D341Med (cell line): ENCODE results near the gene CDK5R2.

Experiments
- DNase-seq: peaks from one replicate; pipeline ENCODE4 v3.0.0; 2012; ENCODE audit warnings: low spot score

The CDK5R2 gene

DNA sequence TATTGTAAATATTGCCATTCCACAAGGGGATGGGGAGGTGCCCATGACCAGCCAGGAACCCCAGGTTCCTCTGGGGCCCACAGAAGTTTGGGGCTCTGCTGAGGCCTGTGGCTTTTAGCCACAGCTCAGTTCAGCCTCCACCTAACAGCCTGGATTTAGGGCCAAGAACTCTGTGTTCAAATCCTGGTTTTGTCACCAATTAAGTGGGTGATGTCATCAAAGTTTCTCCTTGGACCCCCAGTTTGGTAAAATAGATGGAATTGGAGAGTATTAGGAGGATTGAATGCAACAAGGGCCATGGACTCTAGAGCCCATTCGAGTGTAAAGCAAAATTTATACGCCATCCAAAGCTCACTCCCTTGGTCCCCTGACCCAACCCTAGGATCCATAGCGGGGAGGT is 28.7 kb downstream of the CDK5R2 start:
- DNase-seq, result no peak

DNA sequence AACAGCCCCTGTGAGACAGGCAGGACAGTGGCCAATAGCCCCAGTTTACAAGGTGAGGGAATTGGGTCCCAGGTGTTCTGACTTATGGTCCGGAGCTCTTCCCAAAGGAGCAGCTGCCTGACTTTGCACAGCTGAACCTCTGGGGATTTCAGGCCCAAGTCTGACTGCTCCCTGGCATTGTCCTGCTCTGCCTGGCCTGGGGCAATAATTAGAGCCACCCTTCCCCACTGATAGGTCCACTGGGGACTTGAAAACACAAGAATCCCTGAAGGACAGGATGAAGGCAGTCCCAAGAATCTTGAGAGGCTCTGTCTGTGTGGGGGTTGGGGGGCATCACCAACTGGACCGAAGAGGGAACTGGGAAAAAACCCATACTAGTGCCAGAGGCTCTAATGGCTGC is 29.2 kb downstream of the CDK5R2 start:
- DNase-seq, result no peak

- DNase-seq, result no peak
These were observed 30.6 kb downstream of the CDK5R2 start for GRCh38 chr2:218990052-218990451.

DNA sequence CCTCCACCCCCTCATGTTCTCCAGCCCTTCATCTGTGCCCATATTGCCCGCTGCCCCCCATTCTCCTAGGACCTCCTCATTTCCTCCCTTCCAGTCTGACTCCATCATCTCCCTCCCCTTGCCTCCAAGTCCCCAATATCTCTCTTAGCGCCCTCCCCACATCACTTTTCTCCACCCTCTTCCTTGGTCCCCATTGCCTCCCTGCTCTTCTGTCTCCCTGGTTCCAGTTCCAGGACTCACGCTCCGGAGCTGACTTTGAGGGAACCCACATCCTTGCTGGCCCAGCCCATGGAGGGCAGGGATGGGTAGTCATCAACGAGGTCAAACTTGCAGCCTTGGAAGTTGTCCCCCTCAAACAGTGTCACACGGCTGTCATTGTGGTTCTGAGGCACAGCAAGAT is 31.1 kb downstream of the CDK5R2 start:
- no peak for DNase-seq

- DNase-seq, result no peak
These were observed 32.3 kb downstream of the CDK5R2 start for GRCh38 chr2:218991674-218992168.

DNA sequence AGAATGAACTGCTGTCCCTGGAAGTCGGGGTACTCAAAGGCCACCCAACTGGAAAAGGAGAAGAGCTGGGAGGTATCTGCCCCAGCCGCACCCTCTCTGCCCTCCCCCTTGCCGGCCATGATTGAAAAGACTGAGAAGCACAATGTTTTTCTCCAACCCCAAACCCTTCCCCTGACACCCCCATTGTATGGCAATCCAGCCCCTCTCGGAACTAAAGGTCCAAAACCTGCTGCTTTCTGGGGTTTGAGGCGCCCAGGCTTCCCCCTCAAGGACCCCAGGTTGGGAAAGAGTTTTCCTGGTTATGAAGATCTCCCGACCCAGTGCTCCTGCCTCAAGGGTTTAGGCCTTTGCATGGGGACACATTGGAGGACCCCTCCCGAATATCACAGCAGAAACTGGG is 32.7 kb downstream of the CDK5R2 start:
- DNase-seq, result no peak

- DNase-seq, result no peak
These were observed 33.4 kb downstream of the CDK5R2 start for GRCh38 chr2:218992703-218993344.

DNA sequence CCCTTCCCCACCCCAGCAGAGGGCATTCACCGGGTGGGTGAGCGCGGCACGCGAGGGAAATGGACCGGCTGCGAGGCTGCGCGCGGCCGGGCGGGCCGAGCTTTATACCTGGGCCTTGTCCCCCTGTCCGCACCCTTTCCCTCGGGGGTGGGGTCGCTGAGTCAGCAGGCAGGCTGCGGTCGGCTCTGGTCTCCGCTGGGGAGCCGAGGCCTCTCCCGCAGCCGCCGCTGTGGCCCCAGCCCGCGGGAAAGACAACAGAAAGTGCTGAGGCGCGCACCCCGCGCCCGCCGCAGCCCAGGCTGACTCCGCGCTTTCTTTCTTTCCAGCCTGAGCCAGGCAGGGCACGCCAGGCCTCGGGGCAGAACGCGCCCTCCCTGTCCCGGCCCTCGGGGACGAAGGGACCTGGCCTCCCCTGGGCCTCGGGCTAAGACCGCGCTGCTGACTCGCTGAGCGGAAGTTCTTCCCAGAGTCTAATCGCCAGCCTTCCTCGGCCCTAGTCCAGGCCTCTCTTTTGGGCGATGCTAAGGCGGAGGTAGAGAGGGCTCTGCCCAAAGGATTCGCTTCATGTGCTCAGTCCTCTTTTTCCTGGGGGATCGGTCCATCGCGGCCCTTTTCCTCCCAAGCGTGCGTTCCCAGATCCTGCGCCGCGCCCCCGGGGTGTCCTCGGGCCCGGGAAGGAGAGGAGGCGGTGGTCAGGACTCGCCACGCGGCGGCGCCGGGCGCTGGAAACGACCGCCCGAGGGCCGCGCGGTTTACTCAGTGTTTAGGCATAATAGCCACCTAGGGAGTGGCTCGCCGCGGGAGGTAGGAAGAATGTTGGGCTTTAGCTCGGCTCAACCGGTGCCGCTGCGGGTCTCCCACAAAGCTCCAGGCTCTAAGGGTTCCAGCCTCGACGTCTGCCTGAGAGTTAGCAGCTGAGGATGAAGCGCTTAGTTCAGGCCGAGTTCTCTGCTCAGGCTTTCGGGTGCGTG is 34.2 kb downstream of the CDK5R2 start, which contains the start of gene CRYBA2:
Gene CRYBA2 (minus strand): TSS at position 78 of the 971 bp plus-strand sequence. CDS start 246 bp downstream, outside the sequence.
- no peak for DNase-seq

- no peak for DNase-seq
These were observed 36.1 kb downstream of the CDK5R2 start for GRCh38 chr2:218995561-218995960.

DNA sequence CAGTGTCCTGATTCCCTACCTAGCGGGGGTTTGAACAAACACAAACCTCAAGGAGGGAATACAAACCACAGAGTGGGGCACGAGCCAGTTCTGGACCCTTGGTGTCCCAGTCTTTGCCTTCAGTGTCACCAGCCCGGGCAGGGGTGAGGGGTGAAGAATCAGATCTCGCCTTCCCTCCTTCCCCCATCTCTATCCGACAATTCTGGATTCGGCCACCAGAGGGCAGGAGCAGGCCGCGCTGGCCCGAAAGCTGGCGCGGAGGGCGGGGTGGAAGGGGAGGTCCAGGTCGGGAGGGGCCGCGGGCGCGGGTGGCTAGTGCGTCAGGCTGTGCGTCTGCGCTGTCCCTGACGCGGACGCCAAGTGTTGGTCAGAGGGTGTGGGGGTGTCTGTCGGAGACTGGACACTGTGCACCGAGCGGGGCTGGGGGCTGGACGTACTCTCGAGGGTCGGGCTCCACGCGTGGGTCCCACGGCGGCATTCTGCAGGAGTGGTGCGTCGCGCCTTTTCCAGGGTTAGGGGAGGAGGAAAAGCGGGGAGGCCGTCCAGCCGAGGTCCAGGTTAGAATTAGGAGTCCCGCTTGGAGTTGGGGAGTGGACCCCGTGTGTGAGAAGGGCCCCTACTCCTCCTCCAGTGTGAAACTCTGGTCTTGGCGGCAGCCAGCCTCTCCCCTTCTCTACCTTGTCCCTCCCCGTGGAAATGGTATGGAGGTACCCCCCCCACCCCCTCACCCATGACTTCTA is 36.7 kb downstream of the CDK5R2 start:
- DNase-seq, result peak; percentile 94

GRCh38 chr2:218996937-218997336 is 37.5 kb downstream of the CDK5R2 start:
- no peak for DNase-seq

GRCh38 chr2:218997731-218998130 is 38.3 kb downstream of the CDK5R2 start:
- no peak for DNase-seq

GRCh38 chr2:218998414-218999002 is 39.0 kb downstream of the CDK5R2 start:
- DNase-seq, result no peak

DNA sequence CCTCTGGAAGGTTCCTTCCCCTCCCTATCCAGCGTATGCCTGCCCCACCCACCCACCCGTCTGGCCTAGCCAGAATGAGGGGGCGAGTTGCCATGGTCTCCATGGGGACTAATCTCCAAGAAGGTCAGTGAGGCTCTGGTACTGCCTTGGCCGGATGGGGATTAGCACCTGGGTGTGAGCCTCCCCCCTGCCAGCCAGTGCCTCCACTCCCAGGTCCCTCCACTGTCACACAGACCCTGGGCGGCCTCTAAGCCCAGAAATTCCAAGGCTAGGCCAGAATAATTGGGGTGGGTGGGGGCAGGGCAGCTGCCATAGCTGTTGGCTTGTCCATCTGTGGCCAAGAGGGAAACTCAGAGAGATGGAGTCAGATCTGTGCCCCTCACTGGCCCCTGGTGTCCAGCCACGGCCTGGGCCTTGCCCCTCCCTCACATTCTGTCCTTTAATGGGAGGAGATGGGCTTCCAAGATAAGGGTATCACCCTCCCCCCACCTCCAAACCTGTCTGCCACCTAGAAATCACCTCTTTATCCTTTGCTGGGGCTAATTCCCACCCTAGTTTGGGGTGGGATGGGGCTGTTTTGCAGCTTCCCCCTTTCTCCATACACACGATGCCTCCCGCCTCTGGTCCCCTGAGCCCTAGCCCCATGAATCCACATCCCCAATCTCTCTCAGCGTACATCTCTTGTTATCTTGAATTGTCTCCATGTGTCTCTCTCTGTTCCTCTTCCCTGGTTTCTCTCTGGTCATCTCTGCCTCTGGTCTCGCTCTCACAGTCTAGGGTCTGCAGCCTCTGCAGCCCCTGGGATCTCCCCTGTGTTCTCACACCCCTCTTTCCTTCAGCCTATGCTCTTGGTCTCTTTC is 39.8 kb downstream of the CDK5R2 start:
- DNase-seq, result no peak

- no peak for DNase-seq
These were observed 40.6 kb downstream of the CDK5R2 start for GRCh38 chr2:218999881-219000568.

GRCh38 chr2:219000569-219000960 is 41.1 kb downstream of the CDK5R2 start:
- DNase-seq, result no peak

DNA sequence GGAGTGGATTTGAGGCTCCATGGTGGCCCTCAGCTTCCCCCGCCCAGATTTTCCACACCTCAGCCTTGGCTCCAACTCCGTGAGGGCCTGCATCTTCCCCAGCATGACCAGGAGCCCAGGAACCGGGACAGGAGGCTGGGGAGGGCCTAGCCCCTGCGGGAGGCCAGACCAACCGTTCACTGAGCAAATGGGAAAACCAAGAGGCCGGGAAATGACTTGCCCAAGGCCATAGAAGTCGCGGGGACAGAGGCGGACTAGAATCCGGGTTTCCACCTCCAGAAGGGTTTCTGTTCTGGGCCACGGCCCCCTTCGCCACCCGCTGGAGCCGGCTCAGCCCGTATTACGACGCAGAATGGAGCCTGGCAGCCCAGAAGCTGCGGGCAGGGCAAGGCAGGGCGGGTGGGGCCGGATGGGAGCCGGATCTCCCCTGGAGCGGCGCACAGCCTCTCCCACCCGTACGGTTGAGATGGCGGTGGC is 41.7 kb downstream of the CDK5R2 start:
- no peak for DNase-seq

DNA sequence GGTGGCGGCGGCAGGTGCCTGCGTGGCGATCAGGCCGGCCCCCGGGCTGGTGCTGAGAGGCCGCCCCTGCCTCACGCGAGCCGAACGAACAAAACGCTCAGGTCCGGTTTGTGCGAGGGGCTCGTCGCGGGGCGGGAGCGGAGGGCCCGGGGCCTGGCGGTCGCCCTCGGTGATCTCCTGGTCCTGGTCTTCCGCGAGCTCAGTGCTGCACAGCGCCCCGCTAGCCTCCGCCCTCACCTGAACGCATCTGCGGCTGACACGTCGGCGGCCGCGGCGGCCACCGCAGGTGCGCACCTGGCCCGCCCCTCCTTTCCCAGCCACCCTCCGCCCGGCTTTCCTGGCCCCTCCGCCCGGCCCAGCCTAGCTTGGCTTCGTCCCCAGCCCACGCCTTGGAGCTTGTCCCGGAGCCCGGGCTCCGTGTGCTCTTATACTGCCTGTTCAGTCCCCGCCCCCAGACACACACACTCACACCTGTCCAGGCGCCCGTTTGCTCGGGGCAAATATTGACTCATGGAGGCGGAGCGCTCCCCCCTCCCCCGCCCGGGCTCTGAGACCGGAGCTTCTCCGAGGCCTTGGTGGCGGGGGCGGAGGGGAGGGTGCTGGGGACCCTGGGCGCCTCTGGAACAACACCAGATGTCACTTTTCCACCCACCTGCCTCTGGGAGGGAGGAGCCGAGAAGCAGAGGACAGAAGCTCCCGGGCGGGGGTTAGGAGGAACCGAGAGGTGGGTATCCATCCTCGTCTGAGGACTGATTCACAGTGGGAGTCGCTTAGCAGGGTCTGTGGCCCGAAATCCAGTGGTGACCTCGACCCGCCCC is 42.3 kb downstream of the CDK5R2 start:
- DNase-seq, result peak; percentile 49
